Measurements from ENCODE around the gene REXO4.
"Not testable (repeated sequence)": the region's sequence is repeated elsewhere in the genome, so short reads cannot be mapped to it uniquely, and the experiment has no call there.

The REXO4 gene

DNA sequence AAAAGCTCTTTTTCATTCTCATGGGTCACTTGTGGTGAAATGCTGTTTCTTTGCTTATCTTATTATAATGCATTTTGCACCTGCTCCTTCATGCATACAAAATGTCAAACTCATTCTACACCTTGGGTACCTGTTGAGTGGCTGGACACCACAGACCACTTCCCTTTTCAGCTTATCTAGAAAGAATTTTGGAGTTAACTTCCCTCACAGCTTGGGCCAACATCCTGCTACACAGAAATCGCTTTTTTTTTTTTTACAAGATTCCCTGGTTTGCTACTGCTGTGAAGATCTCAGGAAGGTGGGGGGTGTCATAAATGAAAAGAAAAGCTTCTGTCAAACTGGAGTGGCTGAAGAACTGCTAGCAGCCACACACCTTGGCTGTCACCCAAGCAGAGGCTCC lies 2.6 kb downstream of the REXO4 start:
- no peak for DNase-seq

DNA sequence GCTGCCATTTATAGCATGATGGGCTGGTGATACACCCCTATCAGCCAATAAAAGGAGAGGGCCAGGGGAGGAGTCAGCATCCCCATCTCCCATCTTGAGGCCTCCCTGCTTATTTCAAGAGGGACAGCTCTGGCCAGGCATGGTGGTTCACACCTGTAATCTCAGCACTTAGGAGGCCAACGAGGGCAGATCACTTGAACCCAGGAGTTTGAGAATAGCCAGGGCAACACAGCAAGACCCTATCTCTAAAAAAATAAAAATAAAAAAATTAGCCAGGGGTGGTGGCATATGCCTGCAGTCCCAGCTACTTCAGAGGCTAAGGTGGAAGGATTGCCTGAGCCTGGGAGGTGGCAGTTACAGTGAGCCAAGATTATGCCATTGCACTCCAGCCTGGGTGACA lies 9.8 kb downstream of the REXO4 start:
- no peak for DNase-seq

- peak; percentile 83 for DNase-seq
Observed at GRCh38 chr9:133406480-133407307, 11.1 kb downstream of the REXO4 start.

GRCh38 chr9:133405508-133406438 lies 12.0 kb downstream of the REXO4 start:
- no peak for DNase-seq

- no peak for DNase-seq
Observed at GRCh38 chr9:133404454-133405002, 13.3 kb downstream of the REXO4 start.

DNA sequence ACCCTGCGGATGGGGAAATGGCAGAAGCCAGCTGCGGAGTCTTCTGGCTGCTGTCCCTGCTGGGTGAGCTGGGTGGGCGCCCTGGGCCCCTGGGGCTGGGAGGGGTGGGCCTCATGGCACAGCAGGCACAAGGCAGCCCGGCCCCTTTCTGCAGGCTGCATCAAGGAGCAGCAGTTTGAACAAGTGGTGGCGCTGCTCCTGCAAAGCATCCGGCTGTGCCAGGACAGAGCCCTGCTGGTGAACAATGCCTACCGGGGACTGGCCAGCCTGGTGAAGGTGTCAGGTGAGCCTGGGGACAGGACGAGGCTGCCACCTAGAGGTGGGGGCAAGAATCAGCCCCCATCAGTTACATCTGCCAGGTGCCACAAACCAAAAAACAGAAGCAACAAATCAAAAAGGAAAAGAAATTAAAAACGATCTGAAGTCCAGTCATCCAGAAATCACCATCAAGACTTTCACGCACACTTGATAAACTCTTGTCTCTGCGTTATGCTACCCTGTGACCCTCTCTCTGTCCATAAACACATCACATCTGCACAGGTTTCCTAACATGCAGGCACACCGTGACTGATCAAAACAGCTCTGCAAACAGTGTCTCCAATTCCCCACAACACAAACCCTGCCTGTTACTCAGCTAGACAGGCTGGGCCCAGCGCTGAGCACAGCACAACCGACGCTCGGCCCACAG lies 13.9 kb downstream of the REXO4 start:
- DNase-seq: peak; percentile 57

DNA sequence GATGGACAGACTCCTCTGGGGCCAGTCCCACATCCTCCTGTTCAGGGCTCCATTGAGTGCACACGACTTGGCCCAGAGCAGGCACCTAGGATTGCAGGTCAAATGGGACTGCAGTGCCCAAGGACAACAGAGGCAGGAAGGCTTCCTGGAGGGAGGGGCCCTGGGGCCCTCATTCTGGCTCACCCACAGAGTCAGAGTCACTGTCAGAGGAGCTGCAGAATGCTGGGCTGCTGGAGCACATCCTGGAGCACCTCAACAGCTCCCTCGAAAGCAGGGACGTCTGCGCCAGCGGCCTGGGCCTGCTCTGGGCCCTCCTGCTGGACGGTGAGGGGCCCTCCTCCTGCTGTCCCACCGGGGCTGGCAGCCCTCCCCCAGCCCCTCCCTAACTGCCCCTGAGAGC lies 15.1 kb downstream of the REXO4 start:
- DNase-seq: no peak

GRCh38 chr9:133401588-133401987 lies 16.2 kb downstream of the REXO4 start:
- no peak for DNase-seq

DNA sequence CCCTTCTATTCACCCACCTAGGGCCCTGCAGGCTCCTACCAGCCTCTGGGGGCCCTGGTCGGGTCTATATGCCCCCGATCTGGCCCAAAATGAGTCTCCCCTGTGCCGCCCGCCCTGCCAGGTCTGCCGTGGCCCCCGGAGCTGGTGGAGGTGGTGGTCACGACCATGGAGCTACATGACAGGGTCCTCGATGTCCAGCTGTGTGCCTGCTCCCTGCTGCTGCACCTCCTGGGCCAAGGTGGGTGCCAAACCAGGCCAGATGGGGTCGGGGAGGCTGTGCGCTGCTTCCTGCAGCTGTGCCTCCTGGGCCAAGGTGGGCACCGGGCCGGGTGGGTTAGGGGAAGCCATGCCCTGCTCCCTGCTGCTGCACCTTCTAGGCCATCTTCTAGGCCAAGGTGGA lies 17.5 kb downstream of the REXO4 start:
- no peak for DNase-seq

DNA sequence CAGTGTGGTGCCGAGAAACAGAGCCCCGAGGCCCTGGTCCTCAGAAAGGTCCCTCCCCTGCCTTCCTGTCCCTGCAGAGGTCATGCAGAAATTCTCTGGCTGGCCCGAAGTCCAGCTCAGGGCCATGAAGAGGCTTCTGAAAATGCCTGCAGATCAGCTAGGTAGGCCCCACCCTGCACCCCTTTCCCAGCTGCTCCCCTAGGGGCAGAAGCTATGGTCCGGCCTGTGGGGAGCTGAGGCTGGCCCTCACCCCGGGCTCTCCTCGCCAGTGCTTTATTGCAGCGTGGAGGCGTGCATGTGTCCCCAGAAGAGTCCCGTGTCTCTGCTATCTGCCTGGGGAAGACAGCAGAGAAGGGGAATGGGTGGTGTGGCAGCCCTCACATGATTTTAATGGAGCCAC lies 19.9 kb downstream of the REXO4 start:
- no peak for DNase-seq

DNA sequence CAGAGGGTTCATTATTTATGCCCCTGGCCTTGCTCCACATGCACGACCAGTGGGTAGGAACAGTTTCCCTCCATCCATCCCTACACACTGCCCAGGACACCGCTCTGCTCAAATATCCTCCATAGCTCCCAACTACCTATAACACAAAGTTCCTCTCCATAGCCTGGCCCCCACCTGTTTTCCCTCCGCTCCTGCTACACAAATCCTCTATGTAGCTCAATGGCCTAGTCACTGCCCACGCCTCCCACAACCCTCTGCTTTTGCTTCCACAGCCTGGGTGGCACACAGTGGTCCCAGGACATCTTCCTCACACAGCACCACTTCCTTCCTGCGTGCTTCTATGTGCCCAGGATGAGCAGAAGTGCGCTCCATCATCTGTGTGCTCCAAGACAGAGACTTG lies 20.4 kb downstream of the REXO4 start:
- no peak for DNase-seq

GRCh38 chr9:133396952-133397351 lies 20.9 kb downstream of the REXO4 start:
- DNase-seq: peak; percentile 70

DNA sequence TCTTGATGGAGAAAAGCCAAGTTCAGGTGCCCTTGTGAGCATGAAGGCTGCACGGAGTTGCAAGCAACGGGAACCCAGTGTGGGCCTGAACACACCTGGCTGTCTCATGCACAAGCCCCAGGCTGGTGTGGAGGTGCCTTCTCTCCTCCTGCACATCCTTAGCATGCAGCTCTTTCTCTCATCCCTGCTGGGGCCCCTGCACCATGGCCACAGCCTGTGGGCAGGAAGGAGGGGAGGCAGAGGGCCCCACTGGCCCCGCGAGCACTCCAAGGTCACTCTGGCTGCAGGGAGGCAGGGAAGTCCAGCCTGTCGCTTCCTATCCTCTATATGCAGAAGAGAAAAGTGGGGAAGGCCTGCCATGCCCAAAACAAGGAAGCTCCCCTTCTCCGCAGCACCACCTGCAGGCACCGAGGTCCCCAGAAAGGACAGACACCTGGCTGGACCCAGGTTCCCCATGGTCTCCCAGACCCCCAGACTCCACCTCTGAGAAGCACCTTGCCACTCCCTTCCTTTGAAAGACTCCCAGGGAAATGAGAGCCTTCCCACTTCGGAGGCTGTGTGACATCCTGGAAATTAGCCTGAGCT lies 23.0 kb downstream of the REXO4 start:
- DNase-seq: no peak

DNA sequence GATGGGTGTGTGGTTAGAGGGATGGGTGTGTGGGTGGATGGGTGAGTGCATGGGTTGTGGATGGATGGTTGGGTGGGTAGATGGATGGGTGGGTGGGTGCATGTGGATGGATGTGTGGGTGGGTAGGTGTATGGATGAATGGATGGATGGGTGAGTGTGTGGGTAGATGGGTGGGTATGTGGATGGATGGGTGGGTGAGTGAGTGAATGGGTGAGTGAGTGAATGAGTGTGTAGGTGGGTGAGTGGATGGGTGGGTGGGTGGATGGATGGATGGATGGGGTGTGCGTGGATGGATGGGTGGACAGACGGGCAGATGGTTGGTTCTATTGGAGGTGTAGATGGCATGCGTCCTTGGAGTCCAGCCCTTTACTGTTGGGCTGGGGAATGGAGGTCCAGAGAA lies 24.4 kb downstream of the REXO4 start:
- no peak for DNase-seq

DNA sequence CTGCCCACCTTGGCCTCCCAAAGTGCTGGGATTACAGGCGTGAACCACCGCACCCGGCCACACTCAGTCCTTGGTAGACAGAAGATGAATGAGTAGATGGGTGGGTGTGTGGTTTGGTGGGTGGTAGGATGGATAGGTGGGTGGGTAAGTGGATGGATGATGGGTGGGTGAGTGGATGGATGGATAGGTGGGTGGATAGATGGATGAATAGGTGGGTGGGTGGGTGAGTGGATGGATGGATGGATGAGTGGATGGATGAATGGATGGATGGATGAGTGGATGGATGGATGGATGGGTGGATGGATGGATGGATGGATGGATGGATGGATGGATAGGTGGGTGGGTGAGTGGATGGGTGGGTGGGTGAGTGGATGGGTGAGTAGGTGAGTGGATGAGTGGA lies 25.5 kb downstream of the REXO4 start:
- DNase-seq: not testable (repeated sequence)

DNA sequence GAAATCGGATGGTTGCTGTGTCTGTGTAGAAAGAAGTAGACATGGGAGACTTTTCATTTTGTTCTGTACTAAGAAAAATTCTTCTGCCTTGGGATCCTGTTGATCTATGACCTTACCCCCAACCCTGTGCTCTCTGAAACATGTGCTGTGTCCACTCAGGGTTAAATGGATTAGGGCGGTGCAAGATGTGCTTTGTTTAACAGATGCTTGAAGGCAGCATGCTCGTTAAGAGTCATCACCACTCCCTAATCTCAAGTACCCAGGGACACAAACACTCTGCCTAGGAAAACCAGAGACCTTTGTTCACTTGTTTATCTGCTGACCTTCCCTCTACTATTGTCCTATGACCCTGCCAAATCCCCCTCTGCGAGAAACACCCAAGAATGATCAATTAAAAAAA lies 26.4 kb downstream of the REXO4 start:
- not testable (repeated sequence) for DNase-seq

DNA sequence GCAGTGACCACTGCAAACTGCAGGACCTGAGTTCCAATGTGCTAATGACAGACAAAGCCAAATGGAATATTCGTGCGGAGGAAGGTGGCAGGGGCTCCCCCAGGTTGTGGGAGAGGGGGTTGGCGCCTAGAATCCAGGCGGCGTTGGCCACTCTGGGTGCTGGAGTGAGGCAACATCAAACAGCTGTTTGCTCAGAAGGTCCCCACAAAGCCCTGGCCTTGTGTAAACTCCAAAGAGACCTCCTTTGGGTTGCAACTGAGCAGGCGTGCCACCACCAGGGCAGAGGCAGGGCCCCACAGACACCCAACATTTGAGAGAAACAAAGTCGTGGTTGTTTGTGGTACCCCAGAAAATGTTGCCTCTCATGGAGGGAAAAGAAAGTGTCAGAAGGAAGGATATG lies 27.1 kb downstream of the REXO4 start:
- DNase-seq: no peak

DNA sequence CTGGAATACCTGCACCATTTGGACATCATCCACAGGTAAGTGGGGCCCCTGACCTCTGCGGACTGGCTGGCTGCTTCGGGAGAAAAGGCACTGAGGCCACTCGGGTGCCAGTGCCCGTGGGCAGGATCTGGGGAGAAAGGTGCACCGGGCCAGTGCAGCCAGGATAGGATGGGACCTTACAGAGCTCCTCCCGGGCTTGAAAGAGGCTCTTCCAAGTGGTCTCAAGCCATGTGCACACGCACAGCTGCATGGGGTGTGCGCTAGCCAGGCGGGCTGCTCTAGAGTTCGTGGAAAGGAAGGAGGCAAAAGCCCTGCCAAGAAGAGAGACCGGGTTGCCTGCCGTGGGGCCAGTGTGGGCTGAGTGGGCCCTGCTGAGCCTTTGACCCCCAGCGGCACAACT lies 28.2 kb downstream of the REXO4 start:
- no peak for DNase-seq

GRCh38 chr9:133389025-133389557 lies 28.7 kb downstream of the REXO4 start:
- DNase-seq: no peak

DNA sequence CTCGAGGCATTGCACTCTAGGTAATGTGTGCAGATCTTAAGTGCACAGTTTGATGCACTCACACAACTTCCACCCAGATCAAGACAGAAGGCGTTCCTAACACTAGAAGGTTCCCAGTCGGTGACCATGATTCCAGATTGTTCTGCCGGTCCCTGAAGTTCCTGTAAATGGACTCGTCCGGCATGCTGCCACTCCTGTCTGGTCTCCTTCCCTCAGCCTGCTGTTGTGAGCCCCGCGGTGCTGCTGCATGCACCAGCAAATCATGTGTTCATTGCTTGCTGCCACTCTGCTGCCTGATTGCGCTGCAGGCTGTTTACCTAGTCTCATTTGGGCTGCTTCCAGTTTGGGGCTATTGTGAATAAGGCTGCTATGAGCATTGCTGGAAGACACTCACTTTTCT lies 30.1 kb downstream of the REXO4 start:
- no peak for DNase-seq

DNA sequence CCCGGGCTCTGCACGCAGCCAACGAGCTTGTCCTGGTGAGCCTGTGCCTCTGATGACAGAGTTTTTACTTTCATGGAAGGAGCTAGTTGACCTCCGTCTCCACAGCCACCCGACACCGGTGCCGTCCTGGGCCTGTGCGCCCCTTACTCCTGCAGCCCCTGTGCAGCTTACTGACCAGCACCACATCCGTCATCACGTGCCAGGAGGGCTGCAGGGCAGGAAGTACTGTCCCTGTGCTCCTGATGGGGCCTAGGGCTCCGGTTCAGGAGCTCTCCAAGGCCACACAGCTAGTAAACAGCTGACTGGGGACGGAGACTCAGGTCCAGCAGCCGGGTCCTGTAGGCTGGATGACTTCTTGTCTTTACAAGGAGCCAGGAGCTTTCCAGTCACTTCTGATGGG lies 31.5 kb downstream of the REXO4 start:
- no peak for DNase-seq

GRCh38 chr9:133385452-133385851 lies 32.4 kb downstream of the REXO4 start:
- no peak for DNase-seq
